Measurements from ENCODE around the gene CFAP57. TPM values are rescaled to one million over a fixed set of nuclear protein-coding genes. Genes with fewer than 3 reads are reported as not detected.
A peak's percentile ranks its signal among the peaks of the same experiment; 100 is the strongest.

Gene CFAP57
- total and polyA plus RNA-seq, 2 of the 13 experiments (the other 11 are each of a cell fraction or from before 2014, with no cell fraction given): 0.01 TPM; not detected in 1

- TF ChIP-seq U2AF1 (optimal IDR thresholded peaks at IDR 0.05; ENCODE audit: low read depth, low read length) (no peak), MED8 (CRISPR knock-in tag; IDR thresholded peaks at IDR 0.05; ENCODE audit: insufficient replicate concordance) (no peak), SOX6 (IDR thresholded peaks at IDR 0.05) (no peak), SOX6 (CRISPR knock-in tag; IDR thresholded peaks at IDR 0.05) (no peak), ZSCAN25 (CRISPR knock-in tag; IDR thresholded peaks at IDR 0.05) (no peak), NFIB (CRISPR knock-in tag; IDR thresholded peaks at IDR 0.05; ENCODE audit: borderline replicate concordance) (no peak), ZNF17 (CRISPR knock-in tag; IDR thresholded peaks at IDR 0.05) (no peak), MAFG (CRISPR knock-in tag; IDR thresholded peaks at IDR 0.05) (no peak), SOX5 (CRISPR knock-in tag; IDR thresholded peaks at IDR 0.05; ENCODE audit: borderline replicate concordance) (peak; percentile 24; the same call in 1 of the 2 replicates), HOXA9 (CRISPR knock-in tag; IDR thresholded peaks at IDR 0.05; ENCODE audit: borderline replicate concordance) (no peak), PTBP1 (IDR thresholded peaks at IDR 0.05; ENCODE audit: low read depth, low read length, poor library complexity, severe bottlenecking) (no peak), PRMT3 (CRISPR knock-in tag; IDR thresholded peaks at IDR 0.05; ENCODE audit: borderline replicate concordance, low read depth) (0 out of 2 replicates have a peak, but pooled peaks have one; percentile 24), ZNF75D (CRISPR knock-in tag; IDR thresholded peaks at IDR 0.05; ENCODE audit: borderline replicate concordance) (no peak), MYPOP (CRISPR knock-in tag; IDR thresholded peaks at IDR 0.05) (peak; percentile 48; the same call in 1 of the 2 replicates)
Measured at GRCh38 chr1:43172527-43172972, 420 bp downstream of the CFAP57 start (continued).

DNA sequence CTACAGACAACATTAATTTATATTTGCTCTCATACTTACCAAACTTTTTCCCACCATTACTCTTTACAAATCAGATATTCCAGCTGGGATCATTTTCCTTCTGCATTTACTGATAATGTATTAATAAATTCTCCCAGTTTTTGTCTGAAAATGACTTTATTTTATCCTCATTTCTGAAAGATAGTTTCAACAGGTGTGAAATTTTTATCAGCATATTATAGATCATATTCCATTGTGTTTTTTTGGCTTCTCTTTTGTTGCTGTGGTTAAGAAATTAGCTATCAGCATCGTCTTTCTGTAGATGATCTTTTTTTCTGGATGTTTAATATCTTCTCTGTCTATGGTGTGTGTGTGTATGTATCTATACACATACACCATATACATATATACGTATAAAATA lies 2.7 kb downstream of the CFAP57 start:
- no peak overlapping the region for H3K4me2 ChIP-seq (ENCODE audit: low read depth, low read length)
- no peak overlapping the region for H2AFZ ChIP-seq (ENCODE audit: low read length)
- no peak overlapping the region for H3K27ac ChIP-seq (ENCODE audit: extremely low read length, insufficient read depth, low read length)
- H3K4me3 ChIP-seq (replicated peaks in 1 of 3; ENCODE audit: insufficient read depth in 1 of 3, low read depth in 2 of 3, low read length in 3 of 3): no peak overlapping the region
- peaks cover 20% of the 10 kb centered on the region for H3K4me1 ChIP-seq (ENCODE audit: insufficient read depth, low read length)
- H3K9me3 ChIP-seq (ENCODE audit: low read length): no peaks in the 10 kb centered on the region
- POLR2A ChIA-PET: no interaction called here
- H3K27me3 ChIP-seq (ENCODE audit: control insufficient read depth in 1 of 2, insufficient read depth in 2 of 2, low read length in 2 of 2): peaks cover 0 to 26% of the 10 kb centered on the region in 2 experiments; a peak in 3 of 5 replicates
- DNase-seq (ENCODE audit: low spot score) (no peak), FAIRE-seq (no peak), ATAC-seq (no peak)
- intact Hi-C loops (cut with micrococcal nuclease; ENCODE audit: unreplicated experiment) (no loop called here), in situ Hi-C loops (cut with HindIII; ENCODE audit: extremely low pct_ligation_motif_present, low pct_unique_long_range_greater_than_20kb) (no loop called here)
- TF ChIP-seq NFYB (CRISPR knock-in tag; IDR thresholded peaks at IDR 0.05) (no peak), ZBTB39 (CRISPR knock-in tag; IDR thresholded peaks at IDR 0.05) (no peak), RFXANK (CRISPR knock-in tag; IDR thresholded peaks at IDR 0.05) (no peak), ZNF577 (CRISPR knock-in tag; IDR thresholded peaks at IDR 0.05; ENCODE audit: borderline replicate concordance, low read depth) (no peak), NCOA5 (CRISPR knock-in tag; IDR thresholded peaks at IDR 0.05) (no peak), FOXC1 (CRISPR knock-in tag; IDR thresholded peaks at IDR 0.05; ENCODE audit: borderline replicate concordance) (no peak)
- CTCF ChIA-PET (ENCODE audit: low intra/inter-chr PET ratio, low total read pairs): no interaction called here
- H3K9ac ChIP-seq (ENCODE audit: insufficient read depth, low read depth, low read length): no peak overlapping the region
- peaks cover 0 to 5% of the 10 kb centered on the region in 2 experiments; a peak in 4 of 5 replicates for H3K36me3 ChIP-seq (replicated peaks in 1 of 2; ENCODE audit: control insufficient read depth in 1 of 2, insufficient read depth in 2 of 2, low read length in 2 of 2)
- no TSS peak for BruUV-seq (replicated peaks)
- no peaks in the 10 kb centered on the region for H4K20me1 ChIP-seq (ENCODE audit: insufficient read depth, low read length)
- H3K79me2 ChIP-seq (ENCODE audit: insufficient read depth, low read length): peaks cover 20% of the 10 kb centered on the region
- WGBS (ENCODE audit: low lambda C conversion rate): 1% methylated on average over 2 of the region's 2 CpGs
